Measurements from ENCODE around the gene CNIH3. TPM values are rescaled to one million over a fixed set of nuclear protein-coding genes. Genes with fewer than 3 reads are reported as not detected.

The CNIH3 gene
- total RNA-seq, 6 donors from 2014 or later = 0.39 to 4.2 (median 2.1) TPM

DNA sequence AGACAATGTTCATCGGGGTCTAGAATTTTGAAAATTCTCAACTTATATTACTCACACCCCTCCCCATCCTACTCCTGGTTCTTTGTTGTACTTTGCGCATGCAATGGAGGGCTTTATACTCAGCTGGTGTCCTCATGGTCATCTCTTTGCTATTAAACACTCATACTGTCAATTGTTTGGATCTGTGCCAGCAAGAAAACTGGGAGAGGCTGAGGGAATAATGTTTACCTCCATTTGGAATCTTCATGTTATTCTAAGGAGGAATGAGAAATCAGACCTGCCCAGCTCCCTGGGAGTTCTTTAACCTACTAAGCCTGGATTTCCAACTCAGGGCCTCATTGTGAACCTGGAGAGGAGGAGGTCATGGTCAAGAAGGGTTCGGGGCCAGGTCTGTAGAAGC is 169.5 kb downstream of the CNIH3 start:
- no peak for ATAC-seq (ENCODE audit: low FRiP score in 2 of 2)
- Histone ChIP-seq H3K27ac (no peak overlapping the region), H3K9me3 (no peaks in the 10 kb centered on the region), H3K4me1 (peaks cover 0 to 3% (median 0%) of the 10 kb centered on the region in 4 donors), H3K36me3 (no peaks in the 10 kb centered on the region), H3K4me3 (no peak overlapping the region), H3K27me3 (no peaks in the 10 kb centered on the region)
- TF ChIP-seq POLR2A (IDR thresholded peaks at IDR 0.05) (no peak), POLR2AphosphoS5 (IDR thresholded peaks at IDR 0.05) (no peak), EP300 (IDR thresholded peaks at IDR 0.05) (no peak)
- TF ChIP-seq, protein P1, sequence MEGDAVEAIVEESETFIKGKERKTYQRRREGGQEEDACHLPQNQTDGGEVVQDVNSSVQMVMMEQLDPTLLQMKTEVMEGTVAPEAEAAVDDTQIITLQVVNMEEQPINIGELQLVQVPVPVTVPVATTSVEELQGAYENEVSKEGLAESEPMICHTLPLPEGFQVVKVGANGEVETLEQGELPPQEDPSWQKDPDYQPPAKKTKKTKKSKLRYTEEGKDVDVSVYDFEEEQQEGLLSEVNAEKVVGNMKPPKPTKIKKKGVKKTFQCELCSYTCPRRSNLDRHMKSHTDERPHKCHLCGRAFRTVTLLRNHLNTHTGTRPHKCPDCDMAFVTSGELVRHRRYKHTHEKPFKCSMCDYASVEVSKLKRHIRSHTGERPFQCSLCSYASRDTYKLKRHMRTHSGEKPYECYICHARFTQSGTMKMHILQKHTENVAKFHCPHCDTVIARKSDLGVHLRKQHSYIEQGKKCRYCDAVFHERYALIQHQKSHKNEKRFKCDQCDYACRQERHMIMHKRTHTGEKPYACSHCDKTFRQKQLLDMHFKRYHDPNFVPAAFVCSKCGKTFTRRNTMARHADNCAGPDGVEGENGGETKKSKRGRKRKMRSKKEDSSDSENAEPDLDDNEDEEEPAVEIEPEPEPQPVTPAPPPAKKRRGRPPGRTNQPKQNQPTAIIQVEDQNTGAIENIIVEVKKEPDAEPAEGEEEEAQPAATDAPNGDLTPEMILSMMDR (IDR thresholded peaks at IDR 0.05) = no peak
- 94 to 95% methylated on average over 3 of the region's 3 CpGs for WGBS, 2 donors
- no peak for DNase-seq

- ATAC-seq (ENCODE audit: low FRiP score in 2 of 2) (peak in 1 of 2 donors; percentile 77), DNase-seq (no peak)
- WGBS, 2 donors = 83% methylated on average over 3 of the region's 3 CpGs
- H3K9me3 ChIP-seq = no peaks in the 10 kb centered on the region
- H3K36me3 ChIP-seq = no peaks in the 10 kb centered on the region
- H3K4me3 ChIP-seq = no peak overlapping the region
- peaks cover 0 to 3% (median 0%) of the 10 kb centered on the region in 4 donors for H3K4me1 ChIP-seq
- no peaks in the 10 kb centered on the region for H3K27me3 ChIP-seq
- TF ChIP-seq EP300 (IDR thresholded peaks at IDR 0.05) = no peak
- TF ChIP-seq, protein P1 (IDR thresholded peaks at IDR 0.05) = no peak
- no peak for TF ChIP-seq POLR2AphosphoS5 (IDR thresholded peaks at IDR 0.05)
- TF ChIP-seq POLR2A (IDR thresholded peaks at IDR 0.05) = no peak
- H3K27ac ChIP-seq = no peak overlapping the region
Observed at GRCh38 chr1:224786533-224787250, 170.6 kb downstream of the CNIH3 start.

DNA sequence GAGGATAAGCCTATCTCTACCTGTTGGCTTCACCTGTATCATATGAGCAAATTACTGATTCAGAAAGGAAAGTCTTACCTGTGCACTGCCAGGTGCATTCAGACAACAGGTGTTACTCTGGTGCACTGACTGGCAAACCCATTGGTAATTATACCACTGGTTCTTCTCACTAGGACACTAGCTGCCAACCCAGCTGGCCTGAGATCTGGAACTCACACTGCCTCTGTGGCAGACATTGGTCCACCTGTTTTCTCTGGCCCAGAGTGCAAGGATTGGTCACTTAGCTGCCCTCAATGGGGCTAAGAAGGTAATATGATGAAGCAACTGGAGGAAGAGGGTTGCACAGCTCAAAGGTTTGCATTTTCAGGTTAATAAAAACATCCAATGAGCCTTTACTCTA is 173.2 kb downstream of the CNIH3 start:
- Histone ChIP-seq H3K4me3 (no peak overlapping the region), H3K4me1 (no peaks in the 10 kb centered on the region), H3K27ac (no peak overlapping the region), H3K27me3 (no peaks in the 10 kb centered on the region), H3K9me3 (no peaks in the 10 kb centered on the region), H3K36me3 (no peaks in the 10 kb centered on the region)
- TF ChIP-seq POLR2AphosphoS5 (IDR thresholded peaks at IDR 0.05) (no peak), POLR2A (IDR thresholded peaks at IDR 0.05) (no peak), EP300 (IDR thresholded peaks at IDR 0.05) (no peak)
- TF ChIP-seq, protein P1 (IDR thresholded peaks at IDR 0.05) = no peak
- DNase-seq (no peak), ATAC-seq (ENCODE audit: low FRiP score in 2 of 2) (no peak)

Other genes with a start within 250 kb of the CNIH3 start
- gene WDR26, start 181.5 kb upstream of the CNIH3 start, total RNA-seq = 100 to 1,000 TPM in 3 of 6 donors, 10 to 100 TPM in 3; 75.8 to 145 (median 91.2) TPM

Measured in upper lobe of left lung (tissue), 6 donors.